Left ventricle myocardium inferior (tissue), 1 donor: Measurements from ENCODE around the gene NUAK1. TPM values are rescaled to one million over a fixed set of nuclear protein-coding genes. Genes with fewer than 3 reads are reported as not detected.

ENCODE experiments used
- DNase-seq: peaks from one replicate; pipeline ENCODE4 v3.0.0-alpha.2; 2020
- H3K27ac ChIP-seq: fragments of 200-600 bp; replicated peaks from 2 replicates; pipeline ENCODE4 v1.8.0; 2021
- H3K27me3 ChIP-seq: fragments of 200-600 bp; 2 replicates; pipeline ENCODE4 v1.8.0; 2021; ENCODE audit warnings: low read depth
- H3K36me3 ChIP-seq: fragments of 200-600 bp; 2 replicates; pipeline ENCODE4 v1.8.0; 2021
- H3K4me1 ChIP-seq: fragments of 200-600 bp; 2 replicates; pipeline ENCODE4 v1.8.0; 2021
- H3K4me3 ChIP-seq: fragments of 200-600 bp; 2 replicates; pipeline ENCODE4 v1.8.0; 2021; ENCODE audit warnings: mild to moderate bottlenecking, moderate library complexity
- H3K9me3 ChIP-seq: fragments of 200-600 bp; replicated peaks from 2 replicates; pipeline ENCODE4 v1.8.0; 2021
- intact Hi-C: fragments of 100-400 bp; cut with micrococcal nuclease; formaldehyde crosslinking; loops from one replicate; pipeline ENCODE4 v1.11.0; 2022
- total RNA-seq: library from RNA; stranded (reverse); fragmentation: NEBNext Ultra II Directional; extraction: Animal tissue kit (Norgen Biotek cat#: 25700); gene quantifications from one replicate; pipeline ENCODE4 v1.2.1, GENCODE V29; 2021
- TF ChIP-seq, protein P1 (sequence below): fragments of 200-600 bp; IDR thresholded peaks from 2 replicates; pipeline ENCODE4 v1.8.0; 2021; ENCODE audit warnings: antibody characterized with exemption, mild to moderate bottlenecking, borderline replicate concordance
- donor health status: DM: no; HTN: yes; CAD: no; lungs with severe emphysema.

Gene NUAK1
- total RNA-seq, 1 donor from 2014 or later = 42.1 TPM

- TF ChIP-seq, protein P1, sequence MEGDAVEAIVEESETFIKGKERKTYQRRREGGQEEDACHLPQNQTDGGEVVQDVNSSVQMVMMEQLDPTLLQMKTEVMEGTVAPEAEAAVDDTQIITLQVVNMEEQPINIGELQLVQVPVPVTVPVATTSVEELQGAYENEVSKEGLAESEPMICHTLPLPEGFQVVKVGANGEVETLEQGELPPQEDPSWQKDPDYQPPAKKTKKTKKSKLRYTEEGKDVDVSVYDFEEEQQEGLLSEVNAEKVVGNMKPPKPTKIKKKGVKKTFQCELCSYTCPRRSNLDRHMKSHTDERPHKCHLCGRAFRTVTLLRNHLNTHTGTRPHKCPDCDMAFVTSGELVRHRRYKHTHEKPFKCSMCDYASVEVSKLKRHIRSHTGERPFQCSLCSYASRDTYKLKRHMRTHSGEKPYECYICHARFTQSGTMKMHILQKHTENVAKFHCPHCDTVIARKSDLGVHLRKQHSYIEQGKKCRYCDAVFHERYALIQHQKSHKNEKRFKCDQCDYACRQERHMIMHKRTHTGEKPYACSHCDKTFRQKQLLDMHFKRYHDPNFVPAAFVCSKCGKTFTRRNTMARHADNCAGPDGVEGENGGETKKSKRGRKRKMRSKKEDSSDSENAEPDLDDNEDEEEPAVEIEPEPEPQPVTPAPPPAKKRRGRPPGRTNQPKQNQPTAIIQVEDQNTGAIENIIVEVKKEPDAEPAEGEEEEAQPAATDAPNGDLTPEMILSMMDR = no peak
- no peak overlapping the region for H3K4me3 ChIP-seq
- no peaks in the 10 kb centered on the region for H3K9me3 ChIP-seq
- no peaks in the 10 kb centered on the region for H3K27me3 ChIP-seq
- intact Hi-C loops = no loop called here
- H3K27ac ChIP-seq = no peak overlapping the region
- DNase-seq = no peak
- peaks cover 61% of the 10 kb centered on the region for H3K36me3 ChIP-seq
- H3K4me1 ChIP-seq = peaks cover 58% of the 10 kb centered on the region
Measured at GRCh38 chr12:106068296-106068695, 70.5 kb downstream of the NUAK1 start.

GRCh38 chr12:106067606-106068205 is 71.0 kb downstream of the NUAK1 start:
- DNase-seq = no peak
- intact Hi-C loops = no loop called here
- Histone ChIP-seq H3K9me3 (no peaks in the 10 kb centered on the region), H3K4me1 (peaks cover 58% of the 10 kb centered on the region), H3K36me3 (peaks cover 61% of the 10 kb centered on the region), H3K27ac (no peak overlapping the region), H3K4me3 (no peak overlapping the region), H3K27me3 (no peaks in the 10 kb centered on the region)
- TF ChIP-seq, protein P1 = no peak

GRCh38 chr12:106066726-106067325 is 71.9 kb downstream of the NUAK1 start:
- no peaks in the 10 kb centered on the region for H3K27me3 ChIP-seq
- peaks cover 55% of the 10 kb centered on the region for H3K4me1 ChIP-seq
- intact Hi-C loops = no loop called here
- no peak overlapping the region for H3K4me3 ChIP-seq
- H3K27ac ChIP-seq = peak overlapping the region; percentile 53
- H3K9me3 ChIP-seq = no peaks in the 10 kb centered on the region
- DNase-seq = no peak
- TF ChIP-seq, protein P1 = no peak
- peaks cover 61% of the 10 kb centered on the region for H3K36me3 ChIP-seq

- H3K9me3 ChIP-seq = no peaks in the 10 kb centered on the region
- H3K4me3 ChIP-seq = no peak overlapping the region
- no peak for DNase-seq
- H3K36me3 ChIP-seq = peaks cover 58% of the 10 kb centered on the region
- intact Hi-C loops = no loop called here
- no peaks in the 10 kb centered on the region for H3K27me3 ChIP-seq
- TF ChIP-seq, protein P1 = no peak
- peaks cover 48% of the 10 kb centered on the region for H3K4me1 ChIP-seq
- peak overlapping the region; percentile 53 for H3K27ac ChIP-seq
Measured at GRCh38 chr12:106066051-106066705, 72.6 kb downstream of the NUAK1 start.

- peak overlapping the region; percentile 53 for H3K27ac ChIP-seq
Measured at GRCh38 chr12:106065506-106065905, 73.2 kb downstream of the NUAK1 start.

More at GRCh38 chr12:106065506-106065905, 73.2 kb downstream of the NUAK1 start:
- H3K27me3 ChIP-seq = no peaks in the 10 kb centered on the region
- H3K36me3 ChIP-seq = peaks cover 51% of the 10 kb centered on the region
- peaks cover 48% of the 10 kb centered on the region for H3K4me1 ChIP-seq
- no peaks in the 10 kb centered on the region for H3K9me3 ChIP-seq
- intact Hi-C loops = no loop called here
- no peak for DNase-seq
- TF ChIP-seq, protein P1 = no peak
- H3K4me3 ChIP-seq = no peak overlapping the region
